GM20000 (cell line): Measurements from ENCODE around the gene SLC2A2.
"Not testable (repeated sequence)": the region's sequence is repeated elsewhere in the genome, so short reads cannot be mapped to it uniquely, and the experiment has no call there.

Experiments used
- DNase-seq: peaks from one replicate; pipeline ENCODE4 v3.0.0; 2012; ENCODE audit warnings: low spot score
- TF ChIP-seq, protein P1 (sequence below): IDR thresholded peaks from 2 replicates; pipeline ENCODE4 v1.5.1; 2012; ENCODE audit warnings: mild to moderate bottlenecking, control low read depth; ENCODE audit errors: extremely low read depth, missing control alignments

The SLC2A2 gene

DNA sequence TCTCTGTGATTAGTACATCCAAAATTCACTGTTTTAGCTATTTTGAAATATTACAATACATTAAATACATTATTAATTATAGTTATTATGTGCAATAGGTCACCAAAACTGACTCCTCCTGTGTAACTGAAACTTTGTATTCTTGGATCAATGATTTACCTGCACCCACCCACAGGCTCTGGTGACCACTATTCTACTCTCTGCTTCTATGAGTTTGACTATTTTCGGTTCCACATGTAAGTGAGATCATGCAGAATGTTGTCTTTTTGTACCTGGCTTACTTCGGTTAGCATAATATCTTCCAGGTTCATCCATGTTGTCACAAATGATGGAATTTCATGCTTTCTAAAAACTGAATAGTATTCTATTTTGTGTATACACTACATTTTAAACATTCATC, 43.8 kb downstream of the SLC2A2 start:
- TF ChIP-seq, protein P1, sequence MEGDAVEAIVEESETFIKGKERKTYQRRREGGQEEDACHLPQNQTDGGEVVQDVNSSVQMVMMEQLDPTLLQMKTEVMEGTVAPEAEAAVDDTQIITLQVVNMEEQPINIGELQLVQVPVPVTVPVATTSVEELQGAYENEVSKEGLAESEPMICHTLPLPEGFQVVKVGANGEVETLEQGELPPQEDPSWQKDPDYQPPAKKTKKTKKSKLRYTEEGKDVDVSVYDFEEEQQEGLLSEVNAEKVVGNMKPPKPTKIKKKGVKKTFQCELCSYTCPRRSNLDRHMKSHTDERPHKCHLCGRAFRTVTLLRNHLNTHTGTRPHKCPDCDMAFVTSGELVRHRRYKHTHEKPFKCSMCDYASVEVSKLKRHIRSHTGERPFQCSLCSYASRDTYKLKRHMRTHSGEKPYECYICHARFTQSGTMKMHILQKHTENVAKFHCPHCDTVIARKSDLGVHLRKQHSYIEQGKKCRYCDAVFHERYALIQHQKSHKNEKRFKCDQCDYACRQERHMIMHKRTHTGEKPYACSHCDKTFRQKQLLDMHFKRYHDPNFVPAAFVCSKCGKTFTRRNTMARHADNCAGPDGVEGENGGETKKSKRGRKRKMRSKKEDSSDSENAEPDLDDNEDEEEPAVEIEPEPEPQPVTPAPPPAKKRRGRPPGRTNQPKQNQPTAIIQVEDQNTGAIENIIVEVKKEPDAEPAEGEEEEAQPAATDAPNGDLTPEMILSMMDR = no peak
- peak; percentile 39 for DNase-seq

- TF ChIP-seq, protein P1 = no peak
- DNase-seq = no peak
These were observed 46.1 kb downstream of the SLC2A2 start for GRCh38 chr3:170980399-170980798.

DNA sequence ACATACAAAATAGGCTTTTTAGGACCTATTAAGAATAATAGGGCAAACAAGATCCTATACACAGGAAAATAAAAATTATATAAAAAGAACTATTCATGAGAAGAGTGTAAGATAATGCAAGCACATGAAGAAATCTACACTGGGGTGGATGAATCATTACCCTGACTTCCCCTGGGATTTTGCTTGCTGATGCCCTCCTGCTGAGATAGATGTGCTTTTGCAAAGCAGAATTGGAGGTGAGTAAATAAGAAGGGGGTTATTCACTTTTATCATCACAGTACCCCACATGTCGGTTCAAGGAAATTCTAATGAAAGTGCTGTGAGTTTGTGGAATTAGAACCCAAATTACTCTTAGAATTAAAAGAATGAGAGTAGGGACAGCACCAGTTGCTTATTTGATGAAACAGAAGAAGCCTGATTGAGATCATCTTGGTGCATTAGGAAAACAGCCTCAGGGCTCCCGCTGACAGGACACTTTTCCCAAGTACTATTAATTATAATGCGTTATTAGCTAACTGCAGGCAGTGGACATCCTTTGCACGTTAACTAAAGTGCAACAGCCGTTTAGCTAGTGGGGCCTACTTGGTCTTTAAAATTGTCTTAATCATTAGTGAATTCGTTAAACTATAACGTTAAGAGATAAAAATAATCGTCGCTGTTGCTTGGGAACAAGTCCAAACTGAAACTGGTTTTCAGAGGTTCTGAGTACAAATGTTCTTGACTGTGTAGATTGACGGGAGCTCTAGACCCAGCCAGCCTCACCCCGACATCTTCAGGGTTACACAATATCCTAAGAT, 48.4 kb downstream of the SLC2A2 start:
- DNase-seq = no peak
- TF ChIP-seq, protein P1 = no peak

GRCh38 chr3:170976190-170976519, 50.4 kb downstream of the SLC2A2 start:
- DNase-seq = no peak
- TF ChIP-seq, protein P1 = no peak

DNA sequence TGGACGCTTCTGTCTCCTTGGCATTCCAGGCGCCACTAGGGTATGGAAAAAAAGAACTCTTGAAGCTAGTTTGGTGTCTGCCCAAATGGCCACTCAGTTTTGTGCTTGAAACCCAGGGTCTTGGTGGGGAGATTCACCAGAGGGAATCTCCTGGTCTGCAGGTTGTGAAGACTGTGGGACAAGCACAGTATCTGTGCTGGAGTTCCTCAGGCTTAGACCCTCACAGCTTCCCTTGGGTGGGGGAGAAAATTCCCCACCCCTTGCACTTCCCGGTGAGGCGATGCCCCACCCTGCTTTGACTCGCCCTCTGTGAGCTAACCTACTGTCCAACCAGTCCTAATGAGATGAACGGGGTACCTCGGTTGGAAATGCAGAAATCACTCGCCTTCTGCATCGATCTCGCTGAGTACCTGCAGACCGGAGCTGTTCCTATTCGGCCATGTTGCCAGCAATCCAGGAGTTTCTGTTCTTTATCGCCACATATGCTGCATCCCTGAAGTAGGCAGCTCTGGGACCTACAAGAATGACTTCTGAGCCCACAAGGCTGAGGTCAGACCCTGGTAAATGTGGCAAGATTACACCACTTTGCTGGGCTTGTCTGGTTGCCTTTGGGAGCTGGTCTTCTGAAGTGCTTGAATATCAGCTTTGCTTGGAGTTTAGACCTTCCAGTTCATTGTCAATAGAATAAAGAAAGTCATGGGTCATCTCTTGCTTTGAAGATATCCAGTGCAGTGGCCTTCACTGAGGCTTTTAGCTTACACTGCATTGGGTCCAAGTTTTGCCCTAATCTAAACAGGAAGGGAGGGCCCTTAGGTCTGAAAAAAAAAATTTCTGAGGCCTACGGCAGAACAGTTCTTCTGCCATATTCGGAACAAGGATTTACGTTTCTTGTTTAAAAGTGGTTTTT, 51.0 kb downstream of the SLC2A2 start:
- TF ChIP-seq, protein P1 = no peak
- no peak for DNase-seq

- no peak for DNase-seq
- TF ChIP-seq, protein P1 = no peak
These were observed 51.6 kb downstream of the SLC2A2 start for GRCh38 chr3:170974872-170975271.

DNA sequence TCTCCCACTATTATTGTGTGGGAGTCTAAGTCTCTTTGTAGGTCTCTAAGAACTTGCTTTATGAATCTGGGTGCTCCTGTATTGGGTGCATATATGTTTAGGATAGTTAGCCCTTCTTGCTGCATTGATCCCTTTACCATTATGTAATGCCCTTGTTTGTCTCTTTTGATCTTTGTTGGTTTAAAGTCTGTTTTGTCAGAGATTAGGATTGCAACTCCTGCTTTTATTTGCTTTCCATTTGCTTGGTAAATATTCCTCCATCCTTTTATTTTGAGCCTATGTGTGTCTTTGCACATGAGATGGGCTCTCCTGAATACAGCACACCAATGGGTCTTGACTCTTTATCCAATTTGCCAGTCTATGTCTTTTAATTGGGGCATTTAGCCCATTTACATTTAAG, 53.6 kb downstream of the SLC2A2 start:
- not testable (repeated sequence) for DNase-seq
